Stomach (tissue), 9 donors: ENCODE data around the gene MPZL2. TPM values are rescaled to one million over a fixed set of nuclear protein-coding genes. Genes with fewer than 3 reads are reported as not detected.

Source experiments
- DNase-seq, 2 donors: peaks; one replicate each; pipeline versions ENCODE4 v3.0.0 to v3.0.0-alpha.2; 2013 to 2019
- H3K27ac ChIP-seq, 5 donors: fragments of 200-600 bp in 4 of 5; sonication (generic) in 4 of 5; one replicate each; pipeline ENCODE4 v1.5.1; 2013 to 2019; ENCODE audit warnings: mild to moderate bottlenecking in 1 of 5, moderate library complexity in 1 of 5
- H3K27me3 ChIP-seq, 3 donors: fragments of 200-600 bp; sonication (generic); one replicate each; pipeline ENCODE4 v1.5.1; 2017 to 2019; ENCODE audit warnings: mixed run types in 1 of 3
- H3K36me3 ChIP-seq, 4 donors: fragments of 200-600 bp; sonication (generic); 1 replicate in 3 of 4; 2 replicates in 1 of 4; pipeline ENCODE4 v1.5.1; 2016 to 2019
- H3K4me1 ChIP-seq, 4 donors: fragments of 200-600 bp; sonication (generic); one replicate each; pipeline ENCODE4 v1.5.1; 2016 to 2019
- H3K4me3 ChIP-seq, 4 donors: fragments of 200-600 bp; sonication (generic) in 3 of 4; one replicate each; pipeline ENCODE4 v1.5.1; 2016 to 2019; ENCODE audit warnings: mild to moderate bottlenecking in 1 of 4
- H3K9me3 ChIP-seq, 4 donors: fragments of 200-600 bp; sonication (generic); one replicate each; pipeline ENCODE4 v1.5.1; 2016 to 2019
- EP300 ChIP-seq: sonication (generic); formaldehyde crosslinking; IDR thresholded peaks from one replicate; pipeline ENCODE4 v1.6.1; 2017; ENCODE audit warnings: antibody characterized with exemption
- POLR2A ChIP-seq, 4 donors: fragments of 450-650 bp; IDR thresholded peaks; one replicate each; pipeline ENCODE4 v1.6.1; 2016; ENCODE audit warnings: antibody characterized with exemption in 4 of 4, control low read depth in 2 of 4, mild to moderate bottlenecking in 1 of 4, moderate library complexity in 1 of 4
- POLR2AphosphoS5 ChIP-seq, 3 donors: sonication (generic); formaldehyde crosslinking; IDR thresholded peaks; one replicate each; pipeline ENCODE4 v1.6.1; 2016; ENCODE audit warnings: antibody characterized with exemption in 3 of 3
- WGBS, 5 donors: extraction: QIAGEN DNeasy Blood & Tissue Kit in 3 of 5; methylation state at CpG; one replicate each; pipeline versions ENCODE4 v1.1.5 to v1.1.7; 2013 to 2018; 5-methylcytosine and 5-hydroxymethylcytosine counted together
- intact Hi-C: fragments of 100-400 bp; cut with DNase I; formaldehyde crosslinking; loops from one replicate; pipeline ENCODE4 v1.15.1; 2023; ENCODE audit warnings: low total_unique reads
- polyA plus RNA-seq, 3 donors: library from polyadenylated mRNA; stranded (reverse); fragments of 200-250 nt; gene quantifications; one replicate each; pipeline ENCODE4 v1.2.3, GENCODE V29; 2013
- small RNA-seq, 4 donors: library from RNA; depleted of rRNA; stranded (forward); fragments of <200 nt; gene quantifications; one replicate each; pipeline ENCODE3, GENCODE V24; 2016
- total RNA-seq, 5 donors: library from RNA; depleted of rRNA; stranded (reverse); fragments of >200 nt; gene quantifications; one replicate each; pipeline versions ENCODE4 v1.1.0 to v1.2.3, GENCODE V29; 2014 to 2016
- TF ChIP-seq, protein P1 (sequence below), 7 experiments: fragments of 450-650 bp in 4 of 7; fragments of 200-600 bp in 3 of 7; sonication (generic) in 3 of 7; IDR thresholded peaks; one replicate each; pipeline ENCODE4 v1.5.1; 2016 to 2019; ENCODE audit warnings: antibody characterized with exemption in 7 of 7, control low read depth in 2 of 7, mild to moderate bottlenecking in 1 of 7
- donor health status: healthy with polysubstance abuse.
- donor health status: Bipolar disorder and iron deficiency.
- donor health status: healthy.

The MPZL2 gene
- total and polyA plus RNA-seq, 8 donors: 0.58 to 97.2 (median 48.4) TPM

DNA sequence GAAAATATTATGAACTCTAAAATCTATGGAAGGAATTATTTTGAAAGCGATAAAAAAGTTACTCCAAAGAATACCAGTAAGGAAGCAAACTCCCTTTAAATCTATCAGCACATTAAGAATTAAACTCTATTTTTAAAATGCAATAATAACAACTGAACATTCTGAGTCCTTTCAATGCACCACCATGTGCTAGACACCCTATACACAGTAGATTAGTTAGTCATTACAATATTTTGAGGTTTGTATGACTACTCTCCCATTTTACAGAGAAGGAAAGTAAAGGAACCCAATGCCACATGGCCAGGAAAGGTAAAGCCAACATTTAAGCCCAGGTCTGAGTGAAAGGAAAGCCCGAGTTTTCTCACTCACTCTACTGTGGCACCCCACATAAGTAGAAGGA lies 57.0 kb downstream of the MPZL2 start:
- no peak overlapping the region for H3K4me3 ChIP-seq
- peaks cover 0 to 24% (median 0%) of the 10 kb centered on the region in 3 donors for H3K27me3 ChIP-seq
- TF ChIP-seq POLR2A (IDR thresholded peaks at IDR 0.05) (no peak), POLR2AphosphoS5 (IDR thresholded peaks at IDR 0.05) (no peak), EP300 (no peak)
- TF ChIP-seq, protein P1, sequence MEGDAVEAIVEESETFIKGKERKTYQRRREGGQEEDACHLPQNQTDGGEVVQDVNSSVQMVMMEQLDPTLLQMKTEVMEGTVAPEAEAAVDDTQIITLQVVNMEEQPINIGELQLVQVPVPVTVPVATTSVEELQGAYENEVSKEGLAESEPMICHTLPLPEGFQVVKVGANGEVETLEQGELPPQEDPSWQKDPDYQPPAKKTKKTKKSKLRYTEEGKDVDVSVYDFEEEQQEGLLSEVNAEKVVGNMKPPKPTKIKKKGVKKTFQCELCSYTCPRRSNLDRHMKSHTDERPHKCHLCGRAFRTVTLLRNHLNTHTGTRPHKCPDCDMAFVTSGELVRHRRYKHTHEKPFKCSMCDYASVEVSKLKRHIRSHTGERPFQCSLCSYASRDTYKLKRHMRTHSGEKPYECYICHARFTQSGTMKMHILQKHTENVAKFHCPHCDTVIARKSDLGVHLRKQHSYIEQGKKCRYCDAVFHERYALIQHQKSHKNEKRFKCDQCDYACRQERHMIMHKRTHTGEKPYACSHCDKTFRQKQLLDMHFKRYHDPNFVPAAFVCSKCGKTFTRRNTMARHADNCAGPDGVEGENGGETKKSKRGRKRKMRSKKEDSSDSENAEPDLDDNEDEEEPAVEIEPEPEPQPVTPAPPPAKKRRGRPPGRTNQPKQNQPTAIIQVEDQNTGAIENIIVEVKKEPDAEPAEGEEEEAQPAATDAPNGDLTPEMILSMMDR (IDR thresholded peaks at IDR 0.05): no peak
- H3K4me1 ChIP-seq: peaks cover 0 to 35% (median 2%) of the 10 kb centered on the region in 4 donors
- intact Hi-C loops: loop anchor here (10.0 kb wide), 1 partner anchor 158 kb away; no protein-coding TSS in a partner anchor
- H3K9me3 ChIP-seq: no peaks in the 10 kb centered on the region
- WGBS, 5 donors: 88 to 94% (median 89%) methylated on average over 2 of the region's 2 CpGs
- H3K27ac ChIP-seq: peak overlapping the region in 2 of 5 donors; percentile 49 to 59
- peaks cover 0 to 3% (median 0%) of the 10 kb centered on the region in 4 donors for H3K36me3 ChIP-seq
- no peak for DNase-seq

DNA sequence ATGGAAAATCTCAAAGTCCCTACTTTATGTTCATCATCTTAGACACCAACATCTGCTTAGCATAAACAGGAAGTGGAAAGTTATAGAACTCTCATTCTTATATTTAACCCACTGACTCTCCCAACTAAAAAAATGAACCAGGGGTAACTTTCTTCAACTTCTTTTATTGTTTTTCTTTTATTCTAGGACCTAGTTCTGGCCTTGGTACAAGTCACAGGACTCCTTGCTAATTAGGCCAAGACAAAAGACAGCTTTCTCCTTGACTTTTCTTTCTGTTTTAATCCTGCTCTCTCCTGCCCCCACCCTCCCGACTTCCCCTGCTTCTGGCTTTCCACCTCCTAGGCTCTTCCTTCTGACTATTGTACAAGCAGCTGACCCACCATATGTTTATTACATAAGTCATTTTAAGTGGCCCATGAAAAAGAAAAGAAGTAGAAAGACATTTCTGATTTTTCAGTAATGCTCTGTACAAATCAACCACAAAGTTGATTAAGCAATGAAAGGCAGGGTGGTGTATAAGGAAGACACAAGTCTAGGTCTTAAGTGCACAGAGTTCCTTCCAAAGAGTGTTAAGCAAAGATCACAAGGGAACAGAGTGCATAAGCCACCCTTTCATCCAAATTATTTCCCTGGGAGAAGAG lies 57.6 kb downstream of the MPZL2 start:
- intact Hi-C loops: loop anchor here (10.0 kb wide), 1 partner anchor 158 kb away; no protein-coding TSS in a partner anchor
- 21 to 38% (median 30%) methylated on average over 1 of the region's 1 CpG for WGBS, 5 donors
- peaks cover 0 to 30% (median under 1%) of the 10 kb centered on the region in 4 donors for H3K4me1 ChIP-seq

DNA sequence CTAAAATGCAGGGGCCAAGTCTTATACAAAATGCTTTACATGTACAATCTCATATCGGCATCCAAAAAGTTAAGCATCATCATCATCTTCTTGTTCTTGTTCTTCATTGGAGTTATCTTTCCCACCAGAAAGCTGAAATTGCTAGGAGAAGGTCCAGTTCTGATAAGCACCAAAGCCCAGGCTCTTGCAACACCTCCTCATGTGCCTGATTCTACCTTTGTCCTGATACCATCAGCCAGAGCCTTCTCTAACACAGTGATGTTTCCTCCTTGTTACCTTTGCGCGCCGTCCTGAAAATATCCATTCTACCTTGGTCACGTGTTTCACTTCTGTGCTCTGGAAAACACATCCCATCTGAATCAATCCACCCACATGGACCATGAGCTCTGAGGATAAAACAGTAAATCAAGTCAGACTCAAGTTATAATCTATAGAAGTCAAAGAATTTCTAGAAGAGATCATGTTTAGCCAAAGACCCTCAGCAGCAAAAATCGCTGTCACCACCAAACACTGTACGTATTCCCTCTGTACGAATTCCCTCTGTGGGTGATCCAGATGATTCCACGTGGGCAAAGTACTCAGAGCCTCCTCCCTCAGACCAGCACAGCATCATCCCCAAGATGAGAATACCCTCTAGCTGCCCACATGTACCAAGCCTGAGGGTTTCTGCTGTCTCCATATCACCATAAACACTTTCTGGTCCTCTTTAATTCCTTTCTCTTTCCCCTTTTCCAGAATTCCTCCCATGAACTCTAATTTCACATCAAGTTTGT lies 58.3 kb downstream of the MPZL2 start:
- DNase-seq: no peak
- no peaks in the 10 kb centered on the region for H3K9me3 ChIP-seq
- H3K4me3 ChIP-seq: no peak overlapping the region
- peak overlapping the region in 3 of 5 donors; percentile 48 to 59 (median 49) for H3K27ac ChIP-seq
- H3K4me1 ChIP-seq: peaks cover 0 to 30% (median 0%) of the 10 kb centered on the region in 4 donors
- intact Hi-C loops: loop anchor here (10.0 kb wide), 1 partner anchor 159 kb away; no protein-coding TSS in a partner anchor
- TF ChIP-seq, protein P1 (IDR thresholded peaks at IDR 0.05): no peak
- no peak for TF ChIP-seq EP300
- peaks cover 0 to 24% (median 0%) of the 10 kb centered on the region in 3 donors for H3K27me3 ChIP-seq
- 90 to 95% (median 91%) methylated on average over 9 of the region's 9 CpGs for WGBS, 5 donors
- peaks cover 0 to 3% (median 0%) of the 10 kb centered on the region in 4 donors for H3K36me3 ChIP-seq

More for the DNA sequence above, 57.6 kb downstream of the MPZL2 start:
- Histone ChIP-seq H3K27me3 (peaks cover 0 to 24% (median 0%) of the 10 kb centered on the region in 3 donors), H3K27ac (peak overlapping the region in 3 of 5 donors; percentile 48 to 59 (median 49)), H3K4me3 (no peak overlapping the region), H3K9me3 (no peaks in the 10 kb centered on the region), H3K36me3 (peaks cover 0 to 3% (median 0%) of the 10 kb centered on the region in 4 donors)
- TF ChIP-seq POLR2AphosphoS5 (IDR thresholded peaks at IDR 0.05): no peak
- no peak for TF ChIP-seq POLR2A (IDR thresholded peaks at IDR 0.05)
- TF ChIP-seq, protein P1 (IDR thresholded peaks at IDR 0.05): no peak
- TF ChIP-seq EP300: no peak
- peak in 1 of 2 donors; percentile 50 for DNase-seq

Small RNA genes lying within 50 kb of the gene (small RNA-seq; reads per million reads assigned to genes)
- gene HSPE1P18: 0 reads per million in 4 donors

Other genes starting within 250 kb of the MPZL2 start
- gene TMPRSS4, start 187.2 kb downstream of the MPZL2 start, total RNA-seq: 100 to 1,000 TPM in 1 of 5 donors, 10 to 100 TPM in 2, 1 to 10 TPM in 2; 4.7 to 498 (median 28.1) TPM
- gene TMPRSS4, start 187.2 kb downstream of the MPZL2 start, polyA plus RNA-seq: 10 to 100 TPM in 1 of 3 donors, 1 to 10 TPM in 2; 7.0 to 84.7 (median 8.1) TPM
- gene SMIM35, start 177.3 kb downstream of the MPZL2 start, total RNA-seq: not detected
- under 1 TPM in 1 of 3 donors, not detected in 2; 0.03 TPM for gene SMIM35, start 177.3 kb downstream of the MPZL2 start, polyA plus RNA-seq
- gene SCN4B, start 111.5 kb downstream of the MPZL2 start, total RNA-seq: 1 to 10 TPM in 2 of 5 donors, not detected in 3; 2.2 to 3.6 TPM
- gene SCN4B, start 111.5 kb downstream of the MPZL2 start, polyA plus RNA-seq: 1 to 10 TPM in 2 of 3 donors, under 1 TPM in 1; 0.75 to 1.6 (median 1.2) TPM
- gene SCN2B, start 87.7 kb downstream of the MPZL2 start, total RNA-seq: under 1 TPM in 2 of 5 donors, not detected in 3; 0.29 to 0.92 TPM
- gene SCN2B, start 87.7 kb downstream of the MPZL2 start, polyA plus RNA-seq: under 1 TPM; 0.12 to 0.46 (median 0.23) TPM
- gene JAML, start 39.3 kb downstream of the MPZL2 start, total RNA-seq: 10 to 100 TPM in 4 of 5 donors, 1 to 10 TPM in 1; 9.2 to 35.0 (median 21.4) TPM
- 10 to 100 TPM in 1 of 3 donors, 1 to 10 TPM in 2; 3.7 to 14.5 (median 4.6) TPM for gene JAML, start 39.3 kb downstream of the MPZL2 start, polyA plus RNA-seq
- gene MPZL3, start 11.9 kb downstream of the MPZL2 start, total RNA-seq: 10 to 100 TPM in 1 of 5 donors, 1 to 10 TPM in 3, under 1 TPM in 1; 0.45 to 20.0 (median 6.7) TPM
- 1 to 10 TPM; 2.1 to 7.2 (median 3.4) TPM for gene MPZL3, start 11.9 kb downstream of the MPZL2 start, polyA plus RNA-seq
- gene CD3E, start 40.4 kb upstream of the MPZL2 start, total RNA-seq: 10 to 100 TPM in 1 of 5 donors, 1 to 10 TPM in 2, not detected in 2; 2.4 to 15.8 (median 7.1) TPM
- gene CD3E, start 40.4 kb upstream of the MPZL2 start, polyA plus RNA-seq: 1 to 10 TPM; 2.3 to 6.7 (median 4.5) TPM
- 10 to 100 TPM in 2 of 5 donors, 1 to 10 TPM in 1, not detected in 2; 4.6 to 24.0 (median 16.1) TPM for gene CD3D, start 78.4 kb upstream of the MPZL2 start, total RNA-seq
- 1 to 10 TPM; 2.2 to 9.2 (median 4.7) TPM for gene CD3D, start 78.4 kb upstream of the MPZL2 start, polyA plus RNA-seq
- 1 to 10 TPM in 3 of 5 donors, not detected in 2; 1.2 to 9.5 (median 4.2) TPM for gene CD3G, start 80.0 kb upstream of the MPZL2 start, total RNA-seq
- under 1 TPM in 2 of 3 donors, not detected in 1; 0.18 to 0.76 TPM for gene CD3G, start 80.0 kb upstream of the MPZL2 start, polyA plus RNA-seq
- gene UBE4A, start 95.3 kb upstream of the MPZL2 start, total RNA-seq: 10 to 100 TPM; 17.1 to 68.8 (median 50.7) TPM
- 10 to 100 TPM in 1 of 3 donors, 1 to 10 TPM in 2; 3.5 to 11.8 (median 4.0) TPM for gene UBE4A, start 95.3 kb upstream of the MPZL2 start, polyA plus RNA-seq
- gene ATP5MG, start 137.3 kb upstream of the MPZL2 start, total RNA-seq: 100 to 1,000 TPM in 4 of 5 donors, 10 to 100 TPM in 1; 98.5 to 152 (median 113) TPM
- gene ATP5MG, start 137.3 kb upstream of the MPZL2 start, polyA plus RNA-seq: 100 to 1,000 TPM; 233 to 312 (median 288) TPM
- gene KMT2A, start 172.2 kb upstream of the MPZL2 start, total RNA-seq: 10 to 100 TPM; 22.0 to 98.2 (median 79.8) TPM
- gene KMT2A, start 172.2 kb upstream of the MPZL2 start, polyA plus RNA-seq: 1 to 10 TPM; 4.5 to 6.4 (median 5.3) TPM